D721Med (cell line): ENCODE results near the gene SETD1B.
A peak's percentile ranks its signal among the peaks of the same experiment; 100 is the strongest.

Experiments
- DNase-seq: peaks from one replicate; pipeline ENCODE4 v3.0.0; 2011; ENCODE audit warnings: low spot score; ENCODE audit not compliant: insufficient read length
- FAIRE-seq: peaks from 2 replicates; lab custom pipeline; 2011; peaks lifted over from hg19 to GRCh38; lab: Jason Lieb, UNC
- CTCF ChIP-seq: IDR thresholded peaks from 2 replicates; pipeline ENCODE4 v1.5.1; 2012; ENCODE audit warnings: mild to moderate bottlenecking, control low read depth; ENCODE audit not compliant: insufficient read depth; ENCODE audit errors: missing control alignments

Gene SETD1B

GRCh38 chr12:121816925-121817647, 13.3 kb downstream of the SETD1B start:
- TF ChIP-seq CTCF, result no peak
- DNase-seq (no peak), FAIRE-seq (no peak)

- no peak for DNase-seq
- no peak for FAIRE-seq
- no peak for TF ChIP-seq CTCF
These were observed 13.8 kb downstream of the SETD1B start for GRCh38 chr12:121817648-121818043.

- DNase-seq (no peak), FAIRE-seq (no peak)
- TF ChIP-seq CTCF, result no peak
These were observed 15.6 kb downstream of the SETD1B start for GRCh38 chr12:121819212-121819949.

- no peak for FAIRE-seq
- DNase-seq, result no peak
- TF ChIP-seq CTCF, result no peak
These were observed 16.2 kb downstream of the SETD1B start for GRCh38 chr12:121820056-121820455.

- DNase-seq (no peak), FAIRE-seq (no peak)
- TF ChIP-seq CTCF, result no peak
These were observed 18.7 kb downstream of the SETD1B start for GRCh38 chr12:121822393-121823100.

- peak; percentile 9 for TF ChIP-seq CTCF
- no peak for FAIRE-seq
These were observed 19.4 kb downstream of the SETD1B start for GRCh38 chr12:121823101-121823726.

More at GRCh38 chr12:121823101-121823726, 19.4 kb downstream of the SETD1B start:
- DNase-seq, result no peak
